ENCODE data around the gene TSC22D2.

The TSC22D2 gene

DNA sequence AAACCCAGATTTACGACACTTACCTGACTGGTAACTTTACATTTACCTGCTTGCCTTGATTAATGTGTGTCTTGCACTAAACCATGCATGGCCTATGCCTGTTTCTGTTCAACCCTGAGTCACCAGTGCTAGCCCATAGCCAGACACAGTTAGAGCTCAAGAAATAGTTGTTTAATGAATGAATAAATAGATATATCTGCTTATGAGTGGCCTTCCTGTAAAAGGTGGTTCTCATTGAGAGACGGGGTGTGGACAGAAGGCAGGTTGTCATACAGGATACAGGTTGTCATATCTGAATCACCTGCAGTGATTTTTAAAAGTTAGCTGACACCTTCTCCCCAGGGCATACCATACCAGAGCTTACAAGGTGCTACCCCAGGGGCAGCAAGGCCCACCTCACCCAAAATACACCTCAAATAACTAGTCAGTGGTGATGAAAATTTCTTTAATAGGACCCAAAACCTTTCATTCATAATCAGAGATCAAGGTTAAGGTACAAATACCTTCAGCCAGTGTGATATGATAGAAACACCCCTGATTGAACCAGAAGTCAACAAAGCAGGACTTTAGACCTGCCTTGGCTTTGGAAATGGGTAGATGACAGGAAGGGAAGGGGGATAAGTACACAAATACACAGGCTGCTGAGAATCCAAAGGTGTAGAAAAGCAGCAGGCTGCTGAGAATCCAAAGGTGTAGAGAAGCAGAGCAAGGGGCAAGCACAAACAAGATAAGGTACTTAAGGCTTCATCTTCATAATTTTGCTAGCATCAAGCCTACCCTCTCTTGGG lies 45.4 kb upstream of the TSC22D2 start:
- Histone ChIP-seq H3K27me3 (replicated peaks; ENCODE audit: insufficient read depth, low read length) (no peaks in the 10 kb centered on the region), H3K9me3 (replicated peaks; ENCODE audit: insufficient read depth, low read length) (no peaks in the 10 kb centered on the region), H3K36me3 (replicated peaks; ENCODE audit: insufficient read depth, low read length) (no peaks in the 10 kb centered on the region), H3K27ac (ENCODE audit: low read length) (no peak overlapping the region), H3K4me3 (ENCODE audit: low read length) (no peak overlapping the region), H3K9ac (ENCODE audit: low read length) (no peak overlapping the region), H3K4me2 (ENCODE audit: low read depth, low read length) (no peak overlapping the region), H3F3A (ENCODE audit: insufficient read depth, low read length) (no peaks in the 10 kb centered on the region), H3K4me1 (ENCODE audit: low read length) (no peaks in the 10 kb centered on the region), H2AFZ (ENCODE audit: low read length) (no peak overlapping the region), H4K20me1 (ENCODE audit: insufficient read depth, low read length) (no peaks in the 10 kb centered on the region), H3K9me2 (replicated peaks; ENCODE audit: insufficient read depth, low read length) (no peaks in the 10 kb centered on the region), H3K79me2 (ENCODE audit: low read length) (no peaks in the 10 kb centered on the region)
- TF ChIP-seq, protein P1, sequence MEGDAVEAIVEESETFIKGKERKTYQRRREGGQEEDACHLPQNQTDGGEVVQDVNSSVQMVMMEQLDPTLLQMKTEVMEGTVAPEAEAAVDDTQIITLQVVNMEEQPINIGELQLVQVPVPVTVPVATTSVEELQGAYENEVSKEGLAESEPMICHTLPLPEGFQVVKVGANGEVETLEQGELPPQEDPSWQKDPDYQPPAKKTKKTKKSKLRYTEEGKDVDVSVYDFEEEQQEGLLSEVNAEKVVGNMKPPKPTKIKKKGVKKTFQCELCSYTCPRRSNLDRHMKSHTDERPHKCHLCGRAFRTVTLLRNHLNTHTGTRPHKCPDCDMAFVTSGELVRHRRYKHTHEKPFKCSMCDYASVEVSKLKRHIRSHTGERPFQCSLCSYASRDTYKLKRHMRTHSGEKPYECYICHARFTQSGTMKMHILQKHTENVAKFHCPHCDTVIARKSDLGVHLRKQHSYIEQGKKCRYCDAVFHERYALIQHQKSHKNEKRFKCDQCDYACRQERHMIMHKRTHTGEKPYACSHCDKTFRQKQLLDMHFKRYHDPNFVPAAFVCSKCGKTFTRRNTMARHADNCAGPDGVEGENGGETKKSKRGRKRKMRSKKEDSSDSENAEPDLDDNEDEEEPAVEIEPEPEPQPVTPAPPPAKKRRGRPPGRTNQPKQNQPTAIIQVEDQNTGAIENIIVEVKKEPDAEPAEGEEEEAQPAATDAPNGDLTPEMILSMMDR (IDR thresholded peaks at IDR 0.05; ENCODE audit: low read length), result no peak
- no peak for TF ChIP-seq EZH2phosphoT487 (IDR thresholded peaks at IDR 0.05; ENCODE audit: low read length)
- TF ChIP-seq EZH2 (optimal IDR thresholded peaks at IDR 0.05; ENCODE audit: low read depth, low read length), result no peak
- DNase-seq, result no peak

- no peak overlapping the region for H3K4me3 ChIP-seq (ENCODE audit: low read length)
- no peaks in the 10 kb centered on the region for H3K36me3 ChIP-seq (replicated peaks; ENCODE audit: insufficient read depth, low read length)
- H3K4me2 ChIP-seq (ENCODE audit: low read depth, low read length), result no peak overlapping the region
- H3F3A ChIP-seq (ENCODE audit: insufficient read depth, low read length), result no peaks in the 10 kb centered on the region
- no peaks in the 10 kb centered on the region for H3K4me1 ChIP-seq (ENCODE audit: low read length)
- TF ChIP-seq EZH2phosphoT487 (IDR thresholded peaks at IDR 0.05; ENCODE audit: low read length) (no peak), EZH2 (optimal IDR thresholded peaks at IDR 0.05; ENCODE audit: low read depth, low read length) (no peak)
- TF ChIP-seq, protein P1 (IDR thresholded peaks at IDR 0.05; ENCODE audit: low read length), result no peak
- no peak overlapping the region for H3K9ac ChIP-seq (ENCODE audit: low read length)
- H3K9me2 ChIP-seq (replicated peaks; ENCODE audit: insufficient read depth, low read length), result no peaks in the 10 kb centered on the region
- no peak for DNase-seq
- H3K79me2 ChIP-seq (ENCODE audit: low read length), result no peaks in the 10 kb centered on the region
- no peak overlapping the region for H2AFZ ChIP-seq (ENCODE audit: low read length)
- no peaks in the 10 kb centered on the region for H3K9me3 ChIP-seq (replicated peaks; ENCODE audit: insufficient read depth, low read length)
- no peaks in the 10 kb centered on the region for H3K27me3 ChIP-seq (replicated peaks; ENCODE audit: insufficient read depth, low read length)
- no peaks in the 10 kb centered on the region for H4K20me1 ChIP-seq (ENCODE audit: insufficient read depth, low read length)
- H3K27ac ChIP-seq (ENCODE audit: low read length), result no peak overlapping the region
Observed at GRCh38 chr3:150363420-150363819, 44.7 kb upstream of the TSC22D2 start.

DNA sequence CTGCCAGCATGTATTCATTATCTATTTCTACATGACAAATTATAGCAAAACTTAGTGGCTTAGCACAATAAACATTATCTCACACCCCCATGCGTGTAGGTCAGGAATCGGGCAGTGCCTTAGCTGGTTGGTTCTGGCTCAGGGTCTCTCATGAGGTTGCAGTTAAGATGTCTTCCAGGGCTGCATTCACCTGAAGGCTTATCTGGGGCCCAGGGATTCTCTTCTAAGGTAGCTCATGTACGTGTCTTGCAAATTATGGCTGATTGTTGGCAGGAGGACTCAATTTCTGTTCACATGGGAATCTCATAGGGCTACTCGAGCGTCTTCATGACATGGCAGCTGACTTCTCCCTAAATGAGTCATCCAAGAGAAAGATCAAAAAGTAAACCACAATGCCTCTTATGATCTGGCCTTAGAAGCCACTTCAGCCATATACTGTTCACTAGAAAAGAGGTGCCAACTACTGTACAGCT lies 42.9 kb upstream of the TSC22D2 start:
- Histone ChIP-seq H3K27ac (ENCODE audit: low read length) (no peak overlapping the region), H3K4me2 (ENCODE audit: low read depth, low read length) (no peak overlapping the region), H3K9me2 (replicated peaks; ENCODE audit: insufficient read depth, low read length) (no peaks in the 10 kb centered on the region), H3K9me3 (replicated peaks; ENCODE audit: insufficient read depth, low read length) (no peaks in the 10 kb centered on the region), H3K79me2 (ENCODE audit: low read length) (no peaks in the 10 kb centered on the region), H3K36me3 (replicated peaks; ENCODE audit: insufficient read depth, low read length) (no peaks in the 10 kb centered on the region), H3K9ac (ENCODE audit: low read length) (no peak overlapping the region), H2AFZ (ENCODE audit: low read length) (no peak overlapping the region), H4K20me1 (ENCODE audit: insufficient read depth, low read length) (no peaks in the 10 kb centered on the region), H3K4me1 (ENCODE audit: low read length) (no peaks in the 10 kb centered on the region), H3K27me3 (replicated peaks; ENCODE audit: insufficient read depth, low read length) (no peaks in the 10 kb centered on the region), H3K4me3 (ENCODE audit: low read length) (no peak overlapping the region), H3F3A (ENCODE audit: insufficient read depth, low read length) (no peaks in the 10 kb centered on the region)
- no peak for DNase-seq
- TF ChIP-seq EZH2phosphoT487 (IDR thresholded peaks at IDR 0.05; ENCODE audit: low read length) (no peak), EZH2 (optimal IDR thresholded peaks at IDR 0.05; ENCODE audit: low read depth, low read length) (no peak)
- TF ChIP-seq, protein P1 (IDR thresholded peaks at IDR 0.05; ENCODE audit: low read length), result no peak

All from MM.1S (cell line).